GM12874 (cell line): ENCODE measurements around the gene DIP2C.

Experiments
- CTCF ChIP-seq: IDR thresholded peaks from 2 replicates; pipeline ENCODE4 v1.5.1; 2011; ENCODE audit warnings: low read depth, mild to moderate bottlenecking, control low read depth, low read length, moderate library complexity; ENCODE audit not compliant: insufficient read depth

The DIP2C gene

DNA sequence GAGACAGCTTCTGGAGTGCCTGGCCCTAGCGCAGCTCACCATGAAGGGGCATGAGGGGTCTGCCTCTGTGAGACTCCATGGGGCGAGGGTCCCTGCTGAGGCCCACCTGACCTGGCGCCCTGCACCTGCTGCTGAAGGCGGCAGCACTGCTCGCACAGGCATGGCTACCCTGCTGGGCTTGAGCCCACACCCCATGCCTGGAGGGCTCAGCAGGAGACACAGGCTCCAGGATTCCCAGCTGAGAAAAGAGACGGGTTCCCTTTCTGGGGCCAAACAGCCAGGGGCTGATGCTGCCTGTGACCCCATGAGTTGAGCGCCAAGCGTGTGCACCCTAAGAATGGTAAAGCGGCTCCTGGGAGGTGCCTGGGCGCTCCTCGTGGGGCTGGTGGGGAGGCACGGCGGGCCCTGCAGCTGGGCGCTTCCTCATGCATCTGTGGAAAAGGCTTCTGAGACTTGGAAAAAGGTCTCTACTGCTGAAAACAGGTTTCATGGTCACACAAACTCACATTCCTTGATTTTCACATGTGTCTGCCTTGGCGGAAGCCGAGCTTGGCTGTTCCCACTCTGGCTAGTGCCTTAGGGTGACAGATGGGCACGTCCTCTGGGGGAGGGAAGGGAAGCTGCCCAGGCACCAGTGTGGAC is 320.8 kb downstream of the DIP2C start:
- TF ChIP-seq CTCF = no peak

DNA sequence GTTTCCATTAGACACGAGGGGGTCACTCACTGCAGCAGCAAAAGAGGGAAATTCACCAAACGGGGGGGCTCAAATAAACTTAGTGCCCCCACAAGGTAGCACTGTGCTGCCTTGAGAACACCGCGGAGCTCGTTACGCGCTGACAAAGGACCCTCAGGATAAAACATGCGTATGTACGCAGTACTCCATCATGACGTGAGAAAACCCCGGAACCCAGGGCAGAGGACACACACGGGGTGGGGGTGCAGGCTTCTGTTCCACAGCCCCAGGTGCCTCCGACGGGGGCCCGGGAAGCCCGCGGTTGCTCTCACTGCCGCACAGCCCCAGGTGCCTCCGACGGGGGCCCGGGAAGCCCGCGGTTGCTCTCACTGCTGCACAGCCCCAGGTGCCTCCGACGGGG is 321.8 kb downstream of the DIP2C start:
- TF ChIP-seq CTCF = no peak

- TF ChIP-seq CTCF = no peak
These were observed 323.3 kb downstream of the DIP2C start for GRCh38 chr10:366186-366585.

DNA sequence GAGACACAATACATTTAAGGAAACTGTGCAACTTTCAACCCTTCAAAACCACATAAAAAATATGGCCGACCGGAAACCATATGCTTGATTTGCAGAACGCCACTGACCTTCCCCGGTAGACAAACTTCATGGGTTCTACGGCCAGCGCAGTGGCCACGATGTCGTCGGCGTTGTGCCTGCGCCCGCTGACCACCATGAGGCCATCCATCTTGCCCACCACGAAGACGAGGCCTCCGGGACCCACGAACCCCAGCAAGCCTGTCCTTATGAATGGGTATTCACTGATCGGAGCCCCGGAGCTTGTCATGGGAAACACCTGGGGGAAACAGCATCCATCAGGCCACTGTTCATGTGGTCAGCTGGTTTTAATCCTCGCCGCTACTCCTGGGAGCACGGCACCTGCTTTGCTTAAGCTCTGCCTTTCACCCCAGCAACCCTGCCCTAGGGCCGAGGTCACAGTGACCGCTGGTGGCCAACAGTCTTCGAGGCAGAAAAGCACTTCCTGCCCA is 325.1 kb downstream of the DIP2C start:
- no peak for TF ChIP-seq CTCF

DNA sequence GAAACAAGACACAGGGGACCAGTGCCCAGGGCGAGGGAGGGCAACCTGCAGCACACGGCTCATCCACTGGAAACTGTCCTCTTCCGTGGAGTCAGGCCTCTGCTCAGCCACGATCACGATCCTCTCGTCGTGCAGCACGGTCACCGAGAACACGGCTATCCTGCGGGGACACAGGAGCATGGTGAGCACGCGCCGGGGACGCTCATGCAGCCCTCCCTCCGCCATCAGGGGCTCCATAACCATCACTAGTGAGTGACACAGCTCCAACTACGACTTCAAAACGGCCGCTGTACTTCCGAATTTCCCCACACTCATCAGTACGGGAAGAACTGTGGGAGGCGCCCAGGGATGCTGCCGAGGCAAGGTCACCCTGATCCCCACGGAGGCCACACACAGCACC is 326.3 kb downstream of the DIP2C start:
- no peak for TF ChIP-seq CTCF

DNA sequence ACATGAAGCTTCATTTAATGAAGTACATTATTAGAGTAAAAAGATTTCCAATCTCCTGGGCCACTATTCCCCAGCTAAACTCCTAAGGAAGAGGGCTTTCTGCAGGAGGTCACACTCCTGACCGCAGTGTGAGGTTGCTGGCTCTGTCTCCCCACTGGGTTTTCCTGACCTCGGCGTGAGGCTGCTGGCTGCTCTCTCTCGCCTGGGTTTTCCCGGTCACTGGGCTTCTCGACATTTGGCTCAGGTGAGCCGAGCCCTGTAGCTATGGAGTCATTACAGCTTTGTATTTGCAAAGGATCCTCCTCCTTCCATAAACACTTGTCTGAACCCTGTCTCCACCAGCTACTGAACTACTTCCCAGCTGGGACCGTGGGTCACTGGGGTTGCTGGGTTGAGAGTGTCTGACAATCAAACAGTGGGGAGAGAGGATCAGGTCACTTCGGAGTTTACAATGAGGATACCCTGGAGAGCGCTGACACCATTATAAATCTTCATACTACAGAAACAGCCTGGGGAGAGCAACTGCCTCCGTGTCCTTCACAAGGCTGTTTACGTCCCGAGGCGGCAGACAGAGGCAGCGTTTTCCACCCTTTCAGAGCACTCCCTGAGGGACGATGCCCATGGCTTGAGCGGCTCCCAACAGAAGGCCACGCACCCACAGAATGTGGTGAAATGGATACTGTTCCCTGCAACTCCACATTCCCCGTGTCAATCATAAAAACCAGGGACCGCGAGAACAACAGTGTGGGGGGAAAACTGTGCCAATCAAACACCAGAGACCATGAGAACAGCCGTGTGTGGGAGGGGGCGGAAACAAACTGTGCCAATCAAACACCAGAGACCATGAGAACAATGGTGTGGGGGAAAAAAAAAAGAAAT is 328.0 kb downstream of the DIP2C start:
- TF ChIP-seq CTCF = no peak

DNA sequence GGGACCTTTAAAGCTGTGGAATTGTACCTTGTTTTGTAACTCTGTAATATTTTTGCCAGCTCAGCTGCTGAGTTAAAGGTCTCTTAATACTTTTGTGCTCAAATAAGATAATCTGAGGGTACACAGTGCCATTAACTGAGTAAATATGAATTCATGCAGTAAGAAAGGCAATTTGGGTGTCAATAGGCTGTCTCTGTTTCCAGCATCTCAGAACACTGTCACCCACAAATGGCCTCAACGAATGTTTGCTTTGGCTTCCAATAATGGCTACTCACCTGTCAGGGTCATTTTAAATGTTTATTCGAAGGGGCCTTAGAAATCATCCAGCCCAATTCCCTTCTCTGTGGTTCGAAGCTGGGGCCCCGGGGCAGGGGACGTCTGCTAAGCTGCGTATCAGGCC is 328.8 kb downstream of the DIP2C start:
- no peak for TF ChIP-seq CTCF
